ENCODE measurements around the gene KRTAP9-7. TPM values are rescaled to one million over a fixed set of nuclear protein-coding genes. Genes with fewer than 3 reads are reported as not detected.
"Not testable (repeated sequence)": the region's sequence is repeated elsewhere in the genome, so short reads cannot be mapped to it uniquely, and the experiment has no call there.

Gene KRTAP9-7
- total RNA-seq, 1 donor from 2014 or later: not detected

DNA sequence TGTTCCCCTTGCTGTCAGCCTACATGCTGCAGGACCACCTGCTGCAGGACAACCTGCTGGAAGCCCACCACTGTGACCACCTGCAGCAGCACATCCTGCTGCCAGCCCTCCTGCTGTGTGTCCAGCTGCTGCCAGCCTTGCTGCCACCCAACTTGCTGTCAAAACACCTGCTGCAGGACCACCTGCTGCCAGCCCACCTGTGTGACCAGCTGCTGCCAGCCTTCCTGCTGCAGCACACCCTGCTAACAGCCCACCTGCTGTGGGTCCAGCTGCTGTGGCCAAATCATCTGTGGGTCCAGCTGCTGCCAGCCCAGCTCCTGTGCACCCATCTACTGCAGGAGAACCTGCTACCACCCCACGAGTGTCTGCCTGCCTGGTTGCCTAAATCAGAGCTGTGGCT is 4.2 kb upstream of the KRTAP9-7 start:
- not testable (repeated sequence) for DNase-seq (ENCODE audit: low spot score)

DNA sequence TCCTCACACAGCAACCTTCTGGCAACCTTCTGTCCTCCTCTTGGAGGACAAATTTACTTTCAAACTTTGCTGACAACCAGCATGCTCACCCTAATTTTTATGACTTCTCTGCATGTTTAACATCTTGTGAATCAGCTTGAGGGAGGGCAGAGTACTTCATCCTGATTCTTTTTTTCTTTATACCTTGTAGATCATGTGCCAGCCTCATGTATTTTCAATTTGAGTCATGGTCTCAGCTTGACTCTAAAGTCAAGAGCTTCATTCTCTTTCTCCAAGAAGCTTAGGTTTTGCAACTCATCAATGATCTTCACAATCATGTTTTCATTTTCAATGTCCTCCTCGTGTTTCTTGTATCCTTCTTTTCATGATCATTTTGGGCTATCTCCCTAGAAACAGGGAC is 3.6 kb upstream of the KRTAP9-7 start:
- DNase-seq (ENCODE audit: low spot score): no peak

DNA sequence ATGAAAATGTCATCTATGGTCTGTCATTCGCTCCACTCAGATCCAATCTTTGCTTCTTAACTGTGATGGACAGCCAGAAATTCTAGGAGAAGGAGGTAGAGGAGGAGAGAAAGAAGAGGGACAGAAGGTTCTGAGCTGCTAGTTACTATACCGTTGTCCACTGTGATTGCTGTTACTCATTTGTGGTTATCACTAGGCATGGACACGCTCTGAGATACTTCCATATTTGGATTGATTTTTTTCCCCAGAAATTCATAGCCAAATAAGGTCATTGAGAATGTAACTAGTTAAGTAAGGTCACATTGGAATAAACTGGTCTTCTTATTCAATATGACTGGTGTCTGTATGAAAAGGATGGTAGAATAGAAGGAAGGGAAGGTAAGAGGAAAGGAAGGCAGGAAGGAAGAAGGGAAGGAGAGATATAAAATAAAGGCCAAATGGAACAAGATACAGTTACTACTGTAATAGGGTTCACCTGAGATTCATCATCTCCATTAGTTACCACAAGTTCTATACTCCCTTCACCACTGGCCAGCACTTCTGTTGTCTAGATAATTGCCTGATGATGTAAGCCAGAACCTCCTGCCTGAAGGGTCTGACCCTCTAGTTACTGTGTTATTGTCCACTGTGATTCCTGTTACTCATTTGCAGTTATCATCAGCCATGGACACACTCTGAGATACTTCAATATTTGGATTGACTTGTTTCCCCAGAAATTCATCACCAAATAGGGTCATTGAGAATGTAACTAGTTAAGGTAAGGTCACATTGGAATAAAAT is 2.9 kb downstream of the KRTAP9-7 start:
- DNase-seq (ENCODE audit: low spot score): no peak

DNA sequence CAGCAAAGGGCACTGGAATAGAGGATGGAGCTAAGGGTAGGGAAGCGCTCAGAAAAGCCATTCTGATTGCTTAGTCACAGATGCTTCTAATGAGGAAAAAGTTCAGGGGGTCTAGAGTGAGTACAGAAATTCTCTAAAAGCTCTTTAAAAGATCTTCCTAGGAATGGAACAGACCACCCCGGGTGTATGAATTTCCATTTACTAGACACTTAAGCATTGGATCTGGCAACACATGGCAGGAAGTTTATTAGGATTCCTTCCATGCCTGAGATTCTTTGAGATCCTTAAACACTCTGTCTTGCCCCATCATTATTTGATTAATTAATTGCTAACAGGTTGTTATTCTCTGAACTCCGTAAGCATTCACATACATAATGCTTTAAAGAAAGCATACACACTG is 8.5 kb downstream of the KRTAP9-7 start:
- DNase-seq (ENCODE audit: low spot score): no peak

DNA sequence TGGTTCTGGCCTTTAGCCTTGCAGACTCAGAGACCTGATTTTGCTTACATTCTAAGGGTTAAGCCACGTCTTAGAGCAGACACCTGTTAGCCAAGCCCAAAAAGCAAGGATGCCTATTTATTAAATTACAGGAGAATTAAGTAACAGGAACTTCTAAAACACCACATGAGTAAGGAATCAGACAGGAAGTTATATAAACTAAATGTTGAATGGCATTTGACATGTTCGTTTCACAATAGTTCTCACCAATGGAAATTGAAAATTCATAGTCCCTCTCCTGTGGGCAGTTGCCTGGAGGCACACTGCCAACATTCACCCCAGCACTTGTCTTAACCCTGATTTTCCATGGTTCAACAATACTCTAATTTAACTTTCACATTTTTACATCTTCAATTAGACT is 9.0 kb downstream of the KRTAP9-7 start:
- DNase-seq (ENCODE audit: low spot score): no peak

DNA sequence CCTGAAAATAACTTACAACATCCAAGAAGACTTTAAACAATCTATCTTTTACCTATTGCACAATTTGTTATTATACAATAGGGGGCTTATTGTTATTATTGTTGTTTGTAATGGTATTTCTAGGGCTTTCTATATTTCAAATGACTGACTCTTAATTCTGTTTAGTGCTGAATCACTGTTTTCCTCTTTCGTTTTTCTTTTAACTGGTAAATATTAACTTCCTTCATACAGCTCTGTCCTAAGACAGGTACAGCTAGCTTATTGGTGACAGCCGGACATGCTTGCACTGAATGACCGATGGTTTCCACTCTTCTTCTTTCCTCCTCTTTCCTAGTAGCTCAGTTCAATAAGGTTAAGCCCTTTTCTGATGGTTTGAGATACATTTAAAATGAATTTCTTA is 11.6 kb downstream of the KRTAP9-7 start:
- DNase-seq (ENCODE audit: low spot score): no peak

DNA sequence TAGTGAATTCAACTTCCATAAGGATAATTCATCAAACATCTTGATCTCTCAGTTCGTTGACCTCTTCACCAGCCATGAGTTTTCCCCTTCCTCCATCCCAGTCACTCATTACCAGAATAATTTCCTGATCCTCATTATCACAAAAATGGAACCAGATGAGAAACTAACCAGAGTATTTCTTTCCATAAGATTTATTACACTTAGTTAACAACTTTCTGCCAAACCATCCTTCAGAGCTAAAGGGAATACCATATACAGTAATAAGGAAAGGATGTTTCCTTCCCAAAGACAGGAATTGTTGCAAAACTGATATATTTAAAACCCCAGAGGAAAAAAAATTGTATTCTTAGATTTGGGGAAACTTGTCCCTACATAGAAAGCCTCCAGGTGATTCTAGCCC is 18.5 kb downstream of the KRTAP9-7 start:
- DNase-seq (ENCODE audit: low spot score): no peak

DNA sequence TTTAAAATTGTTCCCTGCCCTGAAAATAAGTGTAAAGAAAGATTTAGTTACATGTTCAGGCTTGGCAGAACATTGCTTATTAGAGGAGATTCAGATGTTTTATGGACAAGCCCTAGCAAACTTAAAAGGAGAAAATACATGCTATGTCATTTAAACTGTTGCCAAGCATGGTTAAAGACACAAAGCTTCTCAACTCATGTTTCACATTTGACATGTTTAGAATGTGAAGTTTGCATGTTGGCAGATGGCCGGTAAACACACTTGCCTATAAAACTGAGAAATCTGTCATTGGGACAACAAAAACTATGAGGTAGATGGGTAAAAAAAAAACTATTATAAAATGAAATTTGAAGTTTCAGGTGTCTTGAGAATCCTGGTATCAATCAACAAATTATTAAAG is 21.3 kb downstream of the KRTAP9-7 start:
- no peak for DNase-seq (ENCODE audit: low spot score)

DNA sequence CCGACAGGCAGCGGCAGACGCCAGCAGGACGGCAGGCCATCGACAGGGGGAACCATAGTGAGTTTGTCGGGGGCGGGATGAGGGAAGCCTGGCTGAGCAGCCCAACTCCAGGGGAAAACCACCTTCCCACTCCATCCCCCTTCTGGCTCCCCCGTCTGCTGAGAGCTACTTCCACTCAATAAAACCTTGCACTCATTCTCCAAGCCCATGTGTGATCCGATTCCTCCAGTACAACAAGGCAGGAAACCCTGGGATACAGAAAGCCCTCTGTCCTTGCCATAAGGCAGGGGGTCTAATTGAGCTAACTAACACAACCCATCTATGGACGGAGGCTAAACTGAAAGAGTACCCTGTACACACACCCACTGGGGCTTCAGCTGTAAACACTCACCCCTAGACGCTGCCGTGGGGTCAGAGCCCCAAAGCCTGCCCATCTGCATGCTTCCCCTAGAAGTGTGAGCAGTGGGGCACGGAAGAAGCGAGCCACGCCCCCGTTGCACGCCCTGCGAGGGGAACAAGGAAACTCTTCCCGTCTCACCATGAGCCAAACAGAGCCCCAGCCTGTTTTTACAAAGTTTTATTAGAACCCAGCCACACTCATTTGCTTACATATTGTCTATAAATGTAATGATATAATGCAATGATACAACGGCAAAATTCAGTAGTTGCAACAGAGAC is 23.1 kb downstream of the KRTAP9-7 start:
- no peak for DNase-seq (ENCODE audit: low spot score)

DNA sequence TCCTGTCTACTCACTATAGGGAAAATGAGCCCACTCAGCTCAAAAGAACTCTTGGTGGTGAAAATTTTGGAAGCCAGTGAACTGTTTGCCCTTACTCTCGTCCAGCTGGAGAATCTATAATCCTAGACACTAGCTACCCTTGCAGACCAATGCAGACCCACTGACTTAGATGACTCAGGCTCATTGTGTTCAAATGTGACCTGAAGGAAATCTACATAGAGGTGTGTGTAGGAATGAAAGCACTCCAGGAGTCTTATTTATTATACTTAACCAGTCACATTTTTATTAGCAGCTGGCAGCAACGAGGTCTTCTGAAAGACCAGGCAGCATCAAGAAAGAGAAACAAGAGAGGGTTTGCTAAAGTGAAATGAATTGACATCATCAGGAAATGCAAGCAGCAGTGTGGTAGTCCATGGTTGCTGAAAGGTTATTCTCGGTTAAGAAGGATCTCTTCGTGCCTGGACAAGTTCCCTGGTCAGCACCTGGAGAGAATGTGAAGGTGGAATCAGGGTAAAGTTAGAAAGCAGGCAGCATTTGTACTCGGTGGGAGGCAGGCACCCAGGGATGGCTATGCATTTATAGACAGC is 25.8 kb downstream of the KRTAP9-7 start:
- DNase-seq (ENCODE audit: low spot score): no peak

DNA sequence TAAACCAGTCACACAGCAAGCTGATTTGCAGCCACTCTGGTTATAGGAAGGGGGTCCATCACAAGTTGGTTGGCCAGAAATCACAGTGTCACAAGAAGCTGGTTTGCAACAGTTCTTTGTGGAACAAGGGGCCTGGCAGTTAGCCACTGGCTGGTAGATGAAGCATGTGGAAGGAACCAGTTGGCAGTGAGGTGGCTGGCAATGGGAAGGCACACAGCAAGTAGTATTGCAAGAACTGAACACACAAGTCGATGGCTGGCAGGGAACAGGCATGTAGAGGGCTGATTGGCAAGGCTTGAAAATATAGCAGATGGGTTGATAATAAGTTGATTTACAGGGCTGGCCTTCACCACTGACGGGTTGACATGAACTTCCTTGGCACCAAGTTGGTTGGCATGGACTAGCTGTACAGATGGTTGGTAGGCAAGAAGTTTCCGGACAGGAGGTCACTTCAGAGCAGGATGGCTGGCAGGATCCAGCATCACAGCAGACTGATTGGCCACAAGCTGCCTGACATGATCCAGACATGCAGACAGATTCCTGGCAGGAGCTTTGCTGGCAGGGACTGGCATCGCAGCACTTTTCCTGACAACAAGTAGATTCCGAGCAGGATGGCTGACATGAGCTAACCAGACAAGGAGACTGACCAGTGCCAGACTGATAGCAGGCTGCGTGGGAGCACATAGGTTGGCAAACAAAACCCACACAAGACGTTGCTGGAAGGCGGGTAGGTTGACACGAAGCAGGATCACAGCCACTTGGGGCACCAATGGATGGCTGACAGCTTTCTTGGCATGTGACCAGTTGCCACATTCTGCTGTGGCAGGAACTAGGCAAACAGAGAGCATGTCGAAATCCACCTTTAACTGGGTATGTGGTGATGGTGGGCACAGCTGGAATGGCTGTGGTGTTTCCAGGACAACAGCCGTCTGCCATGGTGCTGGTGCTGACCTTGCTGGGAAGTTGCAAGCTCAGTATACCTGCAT is 26.7 kb downstream of the KRTAP9-7 start, which contains the start of gene KRTAP29-1:
Gene KRTAP29-1, minus strand, starts transcription at position 936 of the 986 bp plus-strand sequence. Its CDS starts 0 bp downstream, at position 936.
- no peak for DNase-seq (ENCODE audit: low spot score)

DNA sequence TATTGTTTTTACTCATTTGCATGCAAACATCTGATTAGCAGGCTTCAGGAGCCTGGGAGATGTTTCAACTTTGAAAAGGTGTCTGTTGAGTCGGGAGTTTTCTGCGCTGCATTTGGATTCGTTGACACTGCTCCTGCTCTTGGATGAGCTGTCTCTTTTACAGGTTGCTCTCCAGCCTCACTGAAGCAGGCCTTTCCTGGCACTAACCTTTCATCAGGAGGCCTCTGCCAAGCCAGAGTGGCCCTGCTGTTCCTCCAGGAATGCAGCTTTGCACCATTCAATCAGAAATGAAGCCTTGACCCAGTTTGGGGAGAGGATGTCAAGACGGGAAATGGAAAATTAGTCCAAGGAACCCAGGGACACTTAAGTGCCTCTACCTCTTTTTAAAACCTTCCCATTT is 27.5 kb downstream of the KRTAP9-7 start:
- no peak for DNase-seq (ENCODE audit: low spot score)

DNA sequence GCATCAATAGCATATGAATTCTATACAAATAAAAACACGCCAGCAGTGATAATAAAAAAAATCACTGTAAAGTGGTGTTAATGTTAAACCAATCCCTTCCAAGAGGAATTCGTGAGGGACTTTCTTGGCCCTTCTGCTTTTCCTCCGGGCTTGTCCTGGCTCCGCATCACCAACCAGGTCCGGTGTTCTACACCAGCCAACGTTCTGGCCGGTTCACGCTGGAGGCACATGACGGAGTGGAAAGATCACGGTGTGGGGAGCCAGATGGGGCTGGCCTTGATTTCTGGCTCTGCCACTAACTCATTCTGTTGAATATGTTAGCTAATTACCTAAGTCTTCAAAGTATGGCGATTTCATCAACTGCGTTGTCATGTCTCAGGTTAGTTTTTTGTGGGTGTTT is 28.6 kb downstream of the KRTAP9-7 start:
- DNase-seq (ENCODE audit: low spot score): no peak

DNA sequence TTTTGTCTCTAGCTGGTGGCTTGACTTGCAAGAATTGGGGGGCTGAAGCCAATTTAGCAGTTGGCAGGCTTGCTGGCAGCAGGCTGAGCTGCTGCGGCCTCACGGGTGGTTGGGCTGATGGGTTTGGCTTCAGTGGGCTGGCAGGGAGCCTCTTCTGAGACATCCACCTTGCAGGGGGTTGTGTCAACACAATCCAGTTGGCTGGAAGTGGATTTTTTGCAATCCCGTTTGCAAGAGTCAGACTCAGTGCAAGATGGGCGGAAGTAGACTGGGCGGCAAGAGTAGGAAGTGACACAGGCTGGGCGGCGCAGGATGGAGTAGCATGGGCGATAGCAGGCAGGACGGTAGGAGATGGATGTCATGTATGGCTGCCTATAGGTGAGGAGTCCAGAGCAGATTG is 32.1 kb downstream of the KRTAP9-7 start:
- DNase-seq (ENCODE audit: low spot score): peak; percentile 88

DNA sequence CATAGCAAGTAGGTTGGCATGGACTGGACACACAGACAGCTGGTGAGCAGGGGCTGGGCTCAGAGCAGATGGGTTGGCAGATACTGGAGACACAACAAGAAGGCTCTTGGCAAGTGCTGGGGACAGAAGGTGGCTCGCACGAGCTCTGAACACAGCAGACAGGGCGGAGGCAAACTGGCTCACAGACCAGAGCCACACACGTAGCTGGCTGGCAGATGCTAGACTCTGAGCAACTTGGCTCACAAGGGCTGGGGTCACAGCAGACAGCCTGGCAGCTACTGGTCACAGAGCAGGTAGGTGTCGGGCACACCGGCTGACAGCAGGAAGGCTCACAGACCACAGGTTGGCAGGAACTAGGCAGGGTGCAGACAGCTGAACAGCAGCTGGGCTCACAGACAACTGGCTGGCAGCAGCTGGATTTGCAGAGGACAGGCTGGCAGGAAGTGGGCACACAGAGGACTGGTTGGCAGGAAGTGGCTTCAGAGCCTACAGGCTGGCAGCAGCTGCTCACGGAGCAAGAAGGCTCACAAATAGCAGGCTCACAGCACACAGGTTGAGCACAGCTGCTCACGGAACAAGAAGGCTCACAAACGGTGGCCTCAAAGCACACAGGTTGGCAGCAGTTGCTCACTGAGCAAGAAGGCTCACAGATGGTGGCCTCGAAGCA is 32.9 kb downstream of the KRTAP9-7 start:
- DNase-seq (ENCODE audit: low spot score): peak; percentile 89

DNA sequence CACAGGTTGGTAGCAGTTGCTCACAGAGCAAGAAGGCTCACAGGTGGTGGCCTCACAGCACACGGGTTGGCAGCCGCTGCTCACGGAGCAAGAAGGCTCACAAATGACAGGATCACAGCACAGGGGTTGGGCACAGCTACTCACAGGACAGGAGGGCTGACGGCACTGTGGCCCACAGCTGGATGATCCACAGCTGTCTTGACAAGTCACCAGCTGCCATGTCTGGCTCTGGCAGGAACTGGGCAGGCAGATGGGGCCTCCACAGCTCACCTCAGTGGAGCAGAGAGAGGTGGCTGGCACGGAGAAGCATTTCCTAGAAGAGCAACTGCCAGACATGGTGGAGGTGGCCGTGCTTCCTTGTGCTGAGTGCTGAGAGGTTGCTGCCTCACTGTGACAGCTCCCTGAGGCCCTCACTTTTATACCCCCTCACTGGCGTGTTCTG is 33.4 kb downstream of the KRTAP9-7 start, which contains the start of gene KRTAP16-1:
Gene KRTAP16-1, minus strand, starts transcription at position 392 of the 442 bp plus-strand sequence. Its CDS starts 56 bp downstream, at position 336.
- no peak for DNase-seq (ENCODE audit: low spot score)

DNA sequence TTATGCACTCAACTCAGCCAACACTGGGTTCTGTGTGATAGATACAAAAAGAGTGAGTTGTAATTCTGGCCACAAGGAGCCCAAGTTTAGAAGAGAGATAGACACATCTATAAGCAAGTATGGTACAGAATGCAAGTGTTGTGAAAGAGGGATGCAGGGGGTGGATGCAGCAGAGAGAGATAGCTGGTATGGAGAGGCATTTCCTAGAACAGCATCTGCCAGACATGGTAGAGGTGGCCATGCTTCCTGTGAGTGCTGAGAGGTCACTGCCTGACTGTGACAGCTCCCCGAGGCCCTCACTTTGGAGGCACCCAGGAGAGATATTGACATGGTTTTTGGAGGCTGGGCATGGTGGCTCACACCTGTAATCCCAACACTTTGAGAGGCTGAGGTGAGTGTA is 35.6 kb downstream of the KRTAP9-7 start:
- DNase-seq (ENCODE audit: low spot score): no peak

DNA sequence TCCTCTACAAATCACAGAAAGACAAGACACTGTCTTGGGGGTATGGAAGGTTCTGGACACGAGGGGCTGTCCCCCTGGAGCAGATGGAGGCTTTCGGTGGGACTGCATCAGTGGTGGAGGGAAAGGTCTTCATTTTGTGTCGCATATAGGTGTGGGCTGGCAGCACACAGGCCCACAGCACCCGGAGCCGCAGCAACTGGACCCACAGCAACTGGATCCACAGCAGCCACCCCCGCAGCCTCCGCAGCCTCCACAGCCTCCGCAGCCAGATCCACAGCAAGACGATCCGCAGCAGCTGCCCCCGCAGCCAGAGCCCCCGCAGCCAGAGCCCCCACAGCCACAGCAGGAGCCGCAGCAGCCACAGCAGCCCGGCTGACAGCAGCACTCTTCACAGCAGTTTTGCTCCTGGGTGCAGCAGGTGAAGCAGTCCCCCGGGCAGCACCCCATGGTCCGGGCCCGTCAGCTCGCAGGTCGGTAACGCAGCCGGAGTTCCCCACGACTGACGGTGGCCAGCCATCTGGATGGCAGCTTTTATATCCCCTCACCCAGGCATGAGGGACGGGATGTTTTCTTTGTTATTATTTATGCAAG is 39.8 kb downstream of the KRTAP9-7 start, which contains the start of gene KRTAP17-1:
Gene KRTAP17-1, minus strand, starts transcription at position 507 of the 591 bp plus-strand sequence. Its CDS starts 60 bp downstream, at position 447.
- DNase-seq (ENCODE audit: low spot score): no peak

DNA sequence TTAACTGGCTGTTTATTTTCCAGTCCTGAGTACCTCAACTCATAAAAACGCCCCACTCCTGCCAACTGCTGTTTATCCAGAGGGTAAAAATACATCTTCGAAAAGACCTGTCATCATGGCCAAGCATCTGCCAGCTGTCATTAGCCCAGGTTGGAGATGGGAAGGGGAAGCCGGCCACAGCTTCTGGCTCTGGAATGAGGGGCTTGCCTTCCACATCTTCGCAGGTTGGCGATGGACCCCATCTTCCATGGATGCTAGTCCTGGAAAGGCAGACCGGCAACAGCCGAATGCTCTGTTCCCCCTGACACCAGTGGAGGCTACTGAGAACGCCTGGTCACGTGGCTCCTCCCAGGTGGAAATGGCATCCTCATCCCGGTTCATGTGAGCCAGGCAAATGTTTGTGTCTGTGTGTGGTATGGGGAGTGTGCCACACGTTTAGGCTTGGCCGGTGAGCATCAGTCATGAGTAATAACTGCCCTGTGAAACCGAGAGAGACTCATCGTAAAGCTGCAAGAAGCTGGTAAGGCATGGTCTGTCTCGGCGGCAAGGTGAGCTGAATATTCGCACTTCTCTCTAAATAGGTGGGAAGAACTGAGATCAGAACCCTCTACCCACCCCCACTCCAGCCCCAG is 40.4 kb downstream of the KRTAP9-7 start:
- DNase-seq (ENCODE audit: low spot score): no peak

Measured in mesenteric fat pad (tissue), 1 donor.